ENCODE measurements around the gene MED26.

Gene MED26

GRCh38 chr19:16590876-16591802 is 36.9 kb downstream of the MED26 start:
- DNase-seq (ENCODE audit: low spot score) = no peak
- FAIRE-seq = no peak

GRCh38 chr19:16589917-16590316 is 38.1 kb downstream of the MED26 start:
- DNase-seq (ENCODE audit: low spot score) = no peak
- FAIRE-seq = no peak

GRCh38 chr19:16588824-16589577 is 39.0 kb downstream of the MED26 start:
- FAIRE-seq (no peak), DNase-seq (ENCODE audit: low spot score) (no peak)

GRCh38 chr19:16587833-16588823 is 39.9 kb downstream of the MED26 start:
- DNase-seq (ENCODE audit: low spot score) = no peak

GRCh38 chr19:16586991-16587832 is 40.8 kb downstream of the MED26 start:
- no peak for FAIRE-seq
- no peak for DNase-seq (ENCODE audit: low spot score)

More at GRCh38 chr19:16587833-16588823, 39.9 kb downstream of the MED26 start:
- FAIRE-seq = no peak

- FAIRE-seq = no peak
- DNase-seq (ENCODE audit: low spot score) = no peak
Observed at GRCh38 chr19:16586477-16586871, 41.5 kb downstream of the MED26 start.

GRCh38 chr19:16585808-16586476 is 42.1 kb downstream of the MED26 start:
- DNase-seq (ENCODE audit: low spot score) (no peak), FAIRE-seq (no peak)

- no peak for FAIRE-seq
Observed at GRCh38 chr19:16585094-16585801, 42.8 kb downstream of the MED26 start.

GRCh38 chr19:16584248-16585093 is 43.5 kb downstream of the MED26 start:
- peak; percentile 21 for DNase-seq (ENCODE audit: low spot score)
- no peak for FAIRE-seq

More at GRCh38 chr19:16585094-16585801, 42.8 kb downstream of the MED26 start:
- no peak for DNase-seq (ENCODE audit: low spot score)

GRCh38 chr19:16582486-16583261 is 45.3 kb downstream of the MED26 start:
- DNase-seq (ENCODE audit: low spot score) (no peak), FAIRE-seq (no peak)

- FAIRE-seq = no peak
- DNase-seq (ENCODE audit: low spot score) = no peak
Observed at GRCh38 chr19:16581971-16582343, 46.0 kb downstream of the MED26 start.

- FAIRE-seq (no peak), DNase-seq (ENCODE audit: low spot score) (no peak)
Observed at GRCh38 chr19:16581145-16581970, 46.6 kb downstream of the MED26 start.

- no peak for DNase-seq (ENCODE audit: low spot score)
- no peak for FAIRE-seq
Observed at GRCh38 chr19:16579381-16579780, 48.6 kb downstream of the MED26 start.

GRCh38 chr19:16577531-16577985 is 50.4 kb downstream of the MED26 start:
- no peak for DNase-seq (ENCODE audit: low spot score)
- no peak for FAIRE-seq

GRCh38 chr19:16576690-16577530 is 51.1 kb downstream of the MED26 start:
- FAIRE-seq (no peak), DNase-seq (ENCODE audit: low spot score) (no peak)
